ENCODE results near the gene ANO1.
A peak's percentile ranks its signal among the peaks of the same experiment; 100 is the strongest.
"Not testable (repeated sequence)": the region's sequence is repeated elsewhere in the genome, so short reads cannot be mapped to it uniquely, and the experiment has no call there.

The ANO1 gene

GRCh38 chr11:70200212-70200844 is 122.2 kb downstream of the ANO1 start:
- no peak for DNase-seq (ENCODE audit: low read depth)
- TF ChIP-seq, protein P1, sequence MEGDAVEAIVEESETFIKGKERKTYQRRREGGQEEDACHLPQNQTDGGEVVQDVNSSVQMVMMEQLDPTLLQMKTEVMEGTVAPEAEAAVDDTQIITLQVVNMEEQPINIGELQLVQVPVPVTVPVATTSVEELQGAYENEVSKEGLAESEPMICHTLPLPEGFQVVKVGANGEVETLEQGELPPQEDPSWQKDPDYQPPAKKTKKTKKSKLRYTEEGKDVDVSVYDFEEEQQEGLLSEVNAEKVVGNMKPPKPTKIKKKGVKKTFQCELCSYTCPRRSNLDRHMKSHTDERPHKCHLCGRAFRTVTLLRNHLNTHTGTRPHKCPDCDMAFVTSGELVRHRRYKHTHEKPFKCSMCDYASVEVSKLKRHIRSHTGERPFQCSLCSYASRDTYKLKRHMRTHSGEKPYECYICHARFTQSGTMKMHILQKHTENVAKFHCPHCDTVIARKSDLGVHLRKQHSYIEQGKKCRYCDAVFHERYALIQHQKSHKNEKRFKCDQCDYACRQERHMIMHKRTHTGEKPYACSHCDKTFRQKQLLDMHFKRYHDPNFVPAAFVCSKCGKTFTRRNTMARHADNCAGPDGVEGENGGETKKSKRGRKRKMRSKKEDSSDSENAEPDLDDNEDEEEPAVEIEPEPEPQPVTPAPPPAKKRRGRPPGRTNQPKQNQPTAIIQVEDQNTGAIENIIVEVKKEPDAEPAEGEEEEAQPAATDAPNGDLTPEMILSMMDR (IDR thresholded peaks at IDR 0.05; ENCODE audit: control insufficient read depth, extremely low read depth, insufficient read depth) = no peak
- H3K4me3 ChIP-seq (ENCODE audit: low read depth, low read length) = no peak overlapping the region

GRCh38 chr11:70201047-70201446 is 122.9 kb downstream of the ANO1 start:
- not testable (repeated sequence) for H3K4me3 ChIP-seq (ENCODE audit: low read depth, low read length); DNase-seq (ENCODE audit: low read depth)

GRCh38 chr11:70201882-70202861 is 124.1 kb downstream of the ANO1 start:
- TF ChIP-seq, protein P1 (IDR thresholded peaks at IDR 0.05; ENCODE audit: control insufficient read depth, extremely low read depth, insufficient read depth) = no peak
- peak overlapping the region; percentile 99 for H3K4me3 ChIP-seq (ENCODE audit: low read depth, low read length)
- DNase-seq (ENCODE audit: low read depth) = no peak

- peak; percentile 76 for DNase-seq (ENCODE audit: low read depth)
- peak within 1 kb of the TSS; percentile 99 for H3K4me3 ChIP-seq (ENCODE audit: low read depth, low read length)
- TF ChIP-seq, protein P1 (IDR thresholded peaks at IDR 0.05; ENCODE audit: control insufficient read depth, extremely low read depth, insufficient read depth) = no peak
Measured at GRCh38 chr11:70202920-70203750, 125.0 kb downstream of the ANO1 start, which contains the start of gene FADD. Gene FADD (plus strand): TSS chr11:70203296. CDS start chr11:70203460, 164 bp downstream.

DNA sequence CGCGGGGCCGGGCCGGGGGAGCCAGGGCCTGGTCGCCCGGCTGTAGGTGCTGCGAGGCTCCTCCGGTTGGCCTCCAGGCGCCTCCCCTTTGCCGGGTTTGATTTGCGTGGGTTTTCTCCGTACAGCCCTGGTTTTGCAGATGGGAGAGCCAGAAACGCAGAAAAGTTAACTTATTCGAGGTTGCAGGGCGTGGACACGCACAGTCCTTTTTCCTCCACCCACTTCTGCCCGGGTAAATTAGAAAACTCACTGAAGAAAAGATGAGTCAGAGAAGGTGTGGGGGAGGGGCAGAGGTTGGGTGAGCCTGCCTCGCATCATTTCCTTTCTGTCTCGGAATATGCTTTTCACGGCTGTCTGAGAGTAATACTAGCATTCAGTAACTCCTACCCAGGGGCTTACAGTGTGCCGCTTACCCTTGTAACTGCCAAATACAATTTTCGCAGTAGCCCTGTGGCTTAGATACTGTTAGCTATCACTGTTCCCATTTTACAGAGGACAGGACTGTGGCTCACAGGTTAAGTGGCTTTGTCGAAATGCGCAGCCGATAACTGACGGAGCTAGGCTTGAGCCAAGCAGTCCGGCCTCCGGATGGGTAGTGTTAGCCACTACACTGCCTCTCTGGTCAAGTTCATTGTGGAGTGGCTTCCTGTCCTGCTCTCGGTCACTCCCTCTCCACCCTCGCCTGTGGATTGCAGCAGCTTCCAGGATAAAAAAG is 125.8 kb downstream of the ANO1 start:
- peak overlapping the region; percentile 99 for H3K4me3 ChIP-seq (ENCODE audit: low read depth, low read length)
- TF ChIP-seq, protein P1 (IDR thresholded peaks at IDR 0.05; ENCODE audit: control insufficient read depth, extremely low read depth, insufficient read depth) = no peak
- no peak for DNase-seq (ENCODE audit: low read depth)

DNA sequence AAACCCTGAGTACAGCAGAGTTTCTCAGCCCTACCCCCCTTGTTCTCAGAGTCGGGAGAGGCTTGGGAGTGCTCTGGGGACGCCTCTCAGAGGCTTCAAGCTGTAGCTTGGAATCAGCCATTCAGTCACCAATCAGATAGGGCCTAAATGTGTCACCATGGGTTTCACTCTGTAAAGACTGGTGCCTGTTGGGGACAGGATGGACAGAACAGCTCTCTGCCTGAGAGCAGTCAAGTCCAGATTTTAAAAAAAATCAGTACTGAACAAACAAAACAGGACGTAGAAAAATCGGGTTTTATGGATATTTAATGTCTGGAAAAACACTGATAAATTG is 126.3 kb downstream of the ANO1 start:
- peak overlapping the region; percentile 99 for H3K4me3 ChIP-seq (ENCODE audit: low read depth, low read length)
- no peak for DNase-seq (ENCODE audit: low read depth)
- TF ChIP-seq, protein P1 (IDR thresholded peaks at IDR 0.05; ENCODE audit: control insufficient read depth, extremely low read depth, insufficient read depth) = no peak

All from LNCaP clone FGC (cell line).